ENCODE measurements around the gene RTN4R. TPM values are rescaled to one million over a fixed set of nuclear protein-coding genes. Genes with fewer than 3 reads are reported as not detected.

The RTN4R gene
- total and polyA plus RNA-seq, 2 of the 13 experiments (the other 11 are each of a cell fraction or from before 2014, with no cell fraction given), result 0.22 to 0.77 TPM

GRCh38 chr22:20246368-20247009 lies 21.6 kb downstream of the RTN4R start (continued):
- TF ChIP-seq GATAD2A (CRISPR knock-in tag; IDR thresholded peaks at IDR 0.05), result no peak
- TF ChIP-seq, protein P1, sequence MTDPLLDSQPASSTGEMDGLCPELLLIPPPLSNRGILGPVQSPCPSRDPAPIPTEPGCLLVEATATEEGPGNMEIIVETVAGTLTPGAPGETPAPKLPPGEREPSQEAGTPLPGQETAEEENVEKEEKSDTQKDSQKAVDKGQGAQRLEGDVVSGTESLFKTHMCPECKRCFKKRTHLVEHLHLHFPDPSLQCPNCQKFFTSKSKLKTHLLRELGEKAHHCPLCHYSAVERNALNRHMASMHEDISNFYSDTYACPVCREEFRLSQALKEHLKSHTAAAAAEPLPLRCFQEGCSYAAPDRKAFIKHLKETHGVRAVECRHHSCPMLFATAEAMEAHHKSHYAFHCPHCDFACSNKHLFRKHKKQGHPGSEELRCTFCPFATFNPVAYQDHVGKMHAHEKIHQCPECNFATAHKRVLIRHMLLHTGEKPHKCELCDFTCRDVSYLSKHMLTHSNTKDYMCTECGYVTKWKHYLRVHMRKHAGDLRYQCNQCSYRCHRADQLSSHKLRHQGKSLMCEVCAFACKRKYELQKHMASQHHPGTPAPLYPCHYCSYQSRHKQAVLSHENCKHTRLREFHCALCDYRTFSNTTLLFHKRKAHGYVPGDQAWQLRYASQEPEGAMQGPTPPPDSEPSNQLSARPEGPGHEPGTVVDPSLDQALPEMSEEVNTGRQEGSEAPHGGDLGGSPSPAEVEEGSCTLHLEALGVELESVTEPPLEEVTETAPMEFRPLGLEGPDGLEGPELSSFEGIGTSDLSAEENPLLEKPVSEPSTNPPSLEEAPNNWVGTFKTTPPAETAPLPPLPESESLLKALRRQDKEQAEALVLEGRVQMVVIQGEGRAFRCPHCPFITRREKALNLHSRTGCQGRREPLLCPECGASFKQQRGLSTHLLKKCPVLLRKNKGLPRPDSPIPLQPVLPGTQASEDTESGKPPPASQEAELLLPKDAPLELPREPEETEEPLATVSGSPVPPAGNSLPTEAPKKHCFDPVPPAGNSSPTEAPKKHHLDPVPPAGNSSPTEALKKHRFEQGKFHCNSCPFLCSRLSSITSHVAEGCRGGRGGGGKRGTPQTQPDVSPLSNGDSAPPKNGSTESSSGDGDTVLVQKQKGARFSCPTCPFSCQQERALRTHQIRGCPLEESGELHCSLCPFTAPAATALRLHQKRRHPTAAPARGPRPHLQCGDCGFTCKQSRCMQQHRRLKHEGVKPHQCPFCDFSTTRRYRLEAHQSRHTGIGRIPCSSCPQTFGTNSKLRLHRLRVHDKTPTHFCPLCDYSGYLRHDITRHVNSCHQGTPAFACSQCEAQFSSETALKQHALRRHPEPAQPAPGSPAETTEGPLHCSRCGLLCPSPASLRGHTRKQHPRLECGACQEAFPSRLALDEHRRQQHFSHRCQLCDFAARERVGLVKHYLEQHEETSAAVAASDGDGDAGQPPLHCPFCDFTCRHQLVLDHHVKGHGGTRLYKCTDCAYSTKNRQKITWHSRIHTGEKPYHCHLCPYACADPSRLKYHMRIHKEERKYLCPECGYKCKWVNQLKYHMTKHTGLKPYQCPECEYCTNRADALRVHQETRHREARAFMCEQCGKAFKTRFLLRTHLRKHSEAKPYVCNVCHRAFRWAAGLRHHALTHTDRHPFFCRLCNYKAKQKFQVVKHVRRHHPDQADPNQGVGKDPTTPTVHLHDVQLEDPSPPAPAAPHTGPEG (CRISPR knock-in tag; IDR thresholded peaks at IDR 0.05), result no peak
- no peak for TF ChIP-seq SNAPC5 (CRISPR knock-in tag; IDR thresholded peaks at IDR 0.05; ENCODE audit: borderline replicate concordance)
- TF ChIP-seq ZNF777 (CRISPR knock-in tag; IDR thresholded peaks at IDR 0.05), result no peak
- no peak for TF ChIP-seq FOXC1 (CRISPR knock-in tag; IDR thresholded peaks at IDR 0.05; ENCODE audit: borderline replicate concordance)

Measured in HepG2 (cell line).